Measurements from ENCODE around the gene ARMH1. TPM values are rescaled to one million over a fixed set of nuclear protein-coding genes. Genes with fewer than 3 reads are reported as not detected.

Gene ARMH1
- 10 to 100 TPM; 17.4 to 29.7 TPM for total RNA-seq
- 42.9 TPM for polyA plus RNA-seq (ENCODE audit: insufficient read depth, low read depth, low replicate concordance)
- long read RNA-seq, donor 1: 0 reads
- long read RNA-seq, donor 2: 0 reads

DNA sequence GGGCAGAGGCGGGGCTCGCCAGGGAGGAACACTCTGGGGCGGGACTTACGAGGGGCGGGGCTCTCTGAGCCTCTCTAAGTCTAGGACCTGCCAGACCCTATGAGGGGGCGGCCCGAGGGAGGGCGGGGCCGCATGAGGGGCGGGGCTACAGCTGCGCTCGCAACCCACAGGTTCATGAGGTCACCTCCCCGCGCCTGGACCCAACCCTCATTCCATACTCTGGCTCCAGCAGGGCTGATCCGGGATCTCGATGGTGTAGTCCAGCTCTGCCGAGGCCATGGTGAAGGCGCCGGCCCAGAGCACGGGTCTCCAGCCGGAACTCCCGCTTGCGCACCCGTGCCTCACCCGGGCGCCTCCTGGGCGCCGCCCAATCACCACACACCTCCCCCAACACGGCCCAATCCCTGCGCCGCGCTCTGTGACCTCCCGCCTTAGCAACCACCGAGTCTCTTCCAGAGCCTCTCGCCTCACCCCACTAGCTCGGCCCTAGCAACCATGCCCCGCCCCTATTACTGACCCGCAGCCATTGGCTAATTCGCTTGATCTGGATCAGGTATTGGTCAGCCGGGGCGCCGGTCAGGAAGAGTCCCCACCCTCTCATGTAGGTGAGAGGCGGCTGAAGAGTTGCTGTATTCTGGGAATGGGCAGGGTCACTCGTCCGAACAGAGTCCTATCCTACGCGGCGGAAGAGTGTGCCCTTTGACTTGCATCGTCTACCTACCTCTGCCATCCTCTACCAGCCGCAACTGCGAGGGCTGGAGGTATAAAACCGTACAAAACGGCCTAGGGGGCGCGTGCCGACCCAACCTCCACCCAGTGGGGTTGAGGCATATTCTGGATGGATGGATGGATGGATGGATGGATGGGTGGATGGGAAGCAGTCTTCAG lies at the start of gene ARMH1, which contains the start of gene TMEM53:
Gene ARMH1, plus strand, starts transcription at position 602 of the 888 bp plus-strand sequence. CDS start 14,984 bp downstream, outside the sequence.
Gene TMEM53, minus strand, starts transcription at position 369 of the 888 bp plus-strand sequence. Its CDS starts 90 bp downstream, at position 279.
- H3K4me1 ChIP-seq: peaks cover 12% of the 10 kb centered on the region
- intact Hi-C loops (cut with DNase I; ENCODE audit: low total_unique reads): no loop called here
- WGBS, 2 donors: 3% methylated on average over 42 to 53 of the region's 56 CpGs

DNA sequence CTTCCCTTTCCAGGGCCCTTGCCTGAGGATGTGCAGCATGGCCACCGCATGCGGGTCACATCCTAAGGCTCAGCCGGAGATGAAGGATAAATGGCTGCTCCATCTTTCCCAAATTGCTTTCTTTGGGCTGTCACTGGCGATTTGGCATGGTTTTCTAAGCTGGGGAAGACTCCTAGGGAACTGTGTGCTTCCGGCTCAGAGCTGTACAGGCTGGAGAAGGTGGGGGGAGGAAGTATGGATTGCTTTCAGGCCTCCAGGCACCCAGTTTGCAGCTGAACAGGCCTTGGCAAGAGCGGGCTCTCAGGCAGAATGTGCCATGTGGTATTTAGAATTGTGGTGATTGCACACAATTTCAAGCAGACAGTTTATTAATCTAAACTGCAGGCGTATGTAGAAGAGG lies 49.2 kb upstream of the ARMH1 start:
- Histone ChIP-seq H3K9me3 (no peaks in the 10 kb centered on the region), H3K4me1 (no peaks in the 10 kb centered on the region), H3K4me3 (no peak overlapping the region), H3K36me3 (ENCODE audit: low read depth, missing control alignments) (no peaks in the 10 kb centered on the region), H3K27ac (no peak overlapping the region), H3K27me3 (no peaks in the 10 kb centered on the region)
- TF ChIP-seq, protein P1, sequence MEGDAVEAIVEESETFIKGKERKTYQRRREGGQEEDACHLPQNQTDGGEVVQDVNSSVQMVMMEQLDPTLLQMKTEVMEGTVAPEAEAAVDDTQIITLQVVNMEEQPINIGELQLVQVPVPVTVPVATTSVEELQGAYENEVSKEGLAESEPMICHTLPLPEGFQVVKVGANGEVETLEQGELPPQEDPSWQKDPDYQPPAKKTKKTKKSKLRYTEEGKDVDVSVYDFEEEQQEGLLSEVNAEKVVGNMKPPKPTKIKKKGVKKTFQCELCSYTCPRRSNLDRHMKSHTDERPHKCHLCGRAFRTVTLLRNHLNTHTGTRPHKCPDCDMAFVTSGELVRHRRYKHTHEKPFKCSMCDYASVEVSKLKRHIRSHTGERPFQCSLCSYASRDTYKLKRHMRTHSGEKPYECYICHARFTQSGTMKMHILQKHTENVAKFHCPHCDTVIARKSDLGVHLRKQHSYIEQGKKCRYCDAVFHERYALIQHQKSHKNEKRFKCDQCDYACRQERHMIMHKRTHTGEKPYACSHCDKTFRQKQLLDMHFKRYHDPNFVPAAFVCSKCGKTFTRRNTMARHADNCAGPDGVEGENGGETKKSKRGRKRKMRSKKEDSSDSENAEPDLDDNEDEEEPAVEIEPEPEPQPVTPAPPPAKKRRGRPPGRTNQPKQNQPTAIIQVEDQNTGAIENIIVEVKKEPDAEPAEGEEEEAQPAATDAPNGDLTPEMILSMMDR (IDR thresholded peaks at IDR 0.05): no peak
- no peak for TF ChIP-seq POLR2A (IDR thresholded peaks at IDR 0.05)
- 86 to 90% methylated on average over 5 to 7 of the region's 7 CpGs for WGBS, 2 donors
- DNase-seq: no peak
- intact Hi-C loops (cut with DNase I; ENCODE audit: low total_unique reads): no loop called here

More for the DNA sequence above, at the start of gene ARMH1, which contains the start of gene TMEM53:
- H3K27ac ChIP-seq: peak within 1 kb of the TSS; percentile 88 to 89
- no peaks in the 10 kb centered on the region for H3K36me3 ChIP-seq (ENCODE audit: low read depth, missing control alignments)
- no peaks in the 10 kb centered on the region for H3K9me3 ChIP-seq
- peak within 1 kb of the TSS; percentile 59 to 74 for H3K4me3 ChIP-seq
- DNase-seq: peak; percentile 100
- no peaks in the 10 kb centered on the region for H3K27me3 ChIP-seq
- TF ChIP-seq, protein P1 (IDR thresholded peaks at IDR 0.05): no peak
- no peak for TF ChIP-seq POLR2A (IDR thresholded peaks at IDR 0.05)

DNA sequence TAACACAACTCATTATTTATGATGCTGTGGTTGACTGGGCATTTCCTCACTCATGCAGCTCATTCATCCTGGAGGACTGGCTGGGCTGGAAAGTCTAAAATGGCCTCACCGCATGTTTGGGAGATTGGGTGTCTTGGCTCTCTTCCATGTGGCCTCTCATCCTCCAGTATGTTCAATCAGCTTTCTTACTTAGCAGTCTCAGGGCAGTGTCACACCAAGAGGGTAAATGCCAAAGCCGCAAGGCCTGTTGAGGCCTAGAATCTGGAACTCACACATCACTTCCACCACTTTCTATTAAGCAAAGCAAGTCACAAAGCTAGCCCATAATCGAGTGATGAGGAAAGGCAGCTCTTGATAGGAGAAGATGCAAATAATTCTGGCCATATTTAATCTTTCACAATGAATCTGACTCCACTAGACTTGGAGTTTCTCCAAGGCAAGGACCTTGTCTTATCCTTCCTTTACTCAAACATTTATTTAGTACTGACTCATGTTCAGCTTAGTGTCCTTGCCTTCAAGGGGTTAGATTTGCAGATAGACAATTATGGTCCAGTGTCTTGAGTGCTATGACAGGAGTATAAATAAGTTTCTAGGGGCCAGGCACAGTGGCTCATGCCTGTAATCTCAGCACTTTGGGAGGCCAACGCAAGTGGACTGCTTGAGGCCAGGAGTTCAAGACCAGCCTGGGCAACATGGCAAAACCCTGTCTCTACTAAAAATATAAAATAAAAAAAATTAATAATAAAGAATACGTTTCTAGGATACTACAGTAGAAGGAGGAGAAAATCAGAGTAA lies 45.4 kb upstream of the ARMH1 start:
- Histone ChIP-seq H3K36me3 (ENCODE audit: low read depth, missing control alignments) (no peaks in the 10 kb centered on the region), H3K4me3 (no peak overlapping the region), H3K27me3 (no peaks in the 10 kb centered on the region), H3K27ac (no peak overlapping the region), H3K9me3 (no peaks in the 10 kb centered on the region), H3K4me1 (peaks cover 13% of the 10 kb centered on the region)
- no peak for DNase-seq
- TF ChIP-seq, protein P1 (IDR thresholded peaks at IDR 0.05): no peak
- no peak for TF ChIP-seq POLR2A (IDR thresholded peaks at IDR 0.05)
- 86 to 91% methylated on average over 5 of the region's 5 CpGs for WGBS, 2 donors
- intact Hi-C loops (cut with DNase I; ENCODE audit: low total_unique reads): no loop called here

DNA sequence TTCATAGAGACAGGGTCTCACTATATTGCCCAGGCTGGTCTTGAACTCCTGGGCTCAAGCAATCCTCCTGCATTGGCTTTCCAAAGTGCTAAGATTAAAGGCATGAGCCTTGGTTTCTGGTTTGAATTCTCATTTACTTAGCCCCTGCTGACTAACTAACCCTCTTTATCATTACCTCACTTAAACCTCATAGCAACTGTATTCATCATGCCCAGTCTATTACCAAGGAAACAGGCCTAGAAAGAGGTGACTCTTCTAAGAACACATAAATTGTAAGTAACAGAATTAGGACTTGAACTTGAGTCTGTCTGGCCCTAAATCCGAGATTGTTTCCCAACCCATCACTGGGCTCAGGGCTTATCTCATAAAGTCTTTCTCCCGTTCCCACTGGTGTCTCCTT lies 44.4 kb upstream of the ARMH1 start:
- Histone ChIP-seq H3K36me3 (ENCODE audit: low read depth, missing control alignments) (no peaks in the 10 kb centered on the region), H3K27ac (no peak overlapping the region), H3K4me3 (no peak overlapping the region), H3K27me3 (no peaks in the 10 kb centered on the region), H3K4me1 (peaks cover 13% of the 10 kb centered on the region), H3K9me3 (no peaks in the 10 kb centered on the region)
- 68 to 78% methylated on average over 2 of the region's 2 CpGs for WGBS, 2 donors
- intact Hi-C loops (cut with DNase I; ENCODE audit: low total_unique reads): no loop called here
- no peak for DNase-seq
- no peak for TF ChIP-seq POLR2A (IDR thresholded peaks at IDR 0.05)
- TF ChIP-seq, protein P1 (IDR thresholded peaks at IDR 0.05): no peak

Data from testis (tissue), 5 donors.